ENCODE results near the gene CEP72.

GRCh38 chr5:627840-628239 lies 15.7 kb downstream of the CEP72 start:
- TF ChIP-seq CTCF (optimal IDR thresholded peaks at IDR 0.05 in 1 of 3, IDR thresholded peaks at IDR 0.05 in 1 of 3, conservative IDR thresholded peaks at IDR 0.05 in 1 of 3; ENCODE audit: extremely low read depth in 1 of 3, insufficient read depth in 2 of 3, low read length in 3 of 3) = no peak
- TF ChIP-seq EZH2 (IDR thresholded peaks at IDR 0.05; ENCODE audit: low read length) = no peak

Measured in keratinocyte (primary cell).